H9 (cell line): ENCODE results near the gene NEK7. TPM values are rescaled to one million over a fixed set of nuclear protein-coding genes. Genes with fewer than 3 reads are reported as not detected.

ENCODE experiments used
- DNase-seq: peaks from one replicate; pipeline ENCODE4 v3.0.0-alpha.2; 2017
- H2AFZ ChIP-seq: one replicate; pipeline ENCODE4 v1.6.1; 2013; ENCODE audit warnings: mild to moderate bottlenecking, low read length, control low read depth, moderate library complexity
- H2AK5ac ChIP-seq: 2 replicates; pipeline ENCODE4 v1.6.1; 2013; ENCODE audit warnings: low read length, control low read depth, mixed read lengths; ENCODE audit not compliant: insufficient read length
- H2BK120ac ChIP-seq: one replicate; pipeline ENCODE4 v1.6.1; 2013; ENCODE audit warnings: low read depth, mild to moderate bottlenecking, low read length, control low read depth, inconsistent platforms; ENCODE audit not compliant: poor library complexity, severe bottlenecking
- H2BK12ac ChIP-seq: 2 replicates; pipeline ENCODE4 v1.6.1; 2013; ENCODE audit warnings: low read length, control low read depth, mixed read lengths, low read depth; ENCODE audit not compliant: insufficient read length
- H2BK15ac ChIP-seq: 2 replicates; pipeline ENCODE4 v1.6.1; 2013; ENCODE audit warnings: low read depth, low read length, control low read depth
- H2BK20ac ChIP-seq: one replicate; pipeline ENCODE4 v1.6.1; 2013; ENCODE audit warnings: low read depth, mild to moderate bottlenecking, low read length, control low read depth, inconsistent platforms; ENCODE audit not compliant: poor library complexity, severe bottlenecking
- H2BK5ac ChIP-seq: 2 replicates; pipeline ENCODE4 v1.6.1; 2013; ENCODE audit warnings: low read length, control low read depth, mixed read lengths; ENCODE audit not compliant: insufficient read length
- H3K14ac ChIP-seq: 2 replicates; pipeline ENCODE4 v1.6.1; 2013; ENCODE audit warnings: low read length, control low read depth; ENCODE audit not compliant: insufficient read depth
- H3K18ac ChIP-seq: 2 replicates; pipeline ENCODE4 v1.6.1; 2013; ENCODE audit warnings: low read depth, mild to moderate bottlenecking, mixed read lengths, low read length, control low read depth; ENCODE audit not compliant: insufficient read length
- H3K23ac ChIP-seq: 2 replicates; pipeline ENCODE4 v1.6.1; 2013; ENCODE audit warnings: low read length, control low read depth, mixed read lengths, low read depth; ENCODE audit not compliant: insufficient read length
- H3K23me2 ChIP-seq: 2 replicates; pipeline ENCODE4 v1.6.1; 2013; ENCODE audit warnings: low read depth, mild to moderate bottlenecking, mixed read lengths, low read length, control low read depth; ENCODE audit not compliant: insufficient read length, poor library complexity, severe bottlenecking
- H3K27ac ChIP-seq: 2 replicates; pipeline ENCODE4 v1.5.1; 2013; ENCODE audit warnings: low read length, control low read depth, mixed read lengths, low read depth; ENCODE audit not compliant: insufficient read length
- H3K27me3 ChIP-seq: 2 replicates; pipeline ENCODE4 v1.6.1; 2013; ENCODE audit warnings: low read length, control low read depth, inconsistent platforms; ENCODE audit not compliant: insufficient read depth
- H3K4ac ChIP-seq: 2 replicates; pipeline ENCODE4 v1.6.1; 2013; ENCODE audit warnings: low read depth, mild to moderate bottlenecking, control low read depth, inconsistent platforms, low read length, moderate library complexity
- H3K4me1 ChIP-seq: 2 replicates; pipeline ENCODE4 v1.6.1; 2013; ENCODE audit warnings: low read length, control low read depth, inconsistent platforms; ENCODE audit not compliant: insufficient read depth
- H3K4me2 ChIP-seq: 2 replicates; pipeline ENCODE4 v1.6.1; 2013; ENCODE audit warnings: low read length, control low read depth, mixed read lengths; ENCODE audit not compliant: insufficient read length, insufficient read depth
- H3K56ac ChIP-seq: 2 replicates; pipeline ENCODE4 v1.6.1; 2013; ENCODE audit warnings: low read depth, mild to moderate bottlenecking, mixed read lengths, low read length, control low read depth; ENCODE audit not compliant: insufficient read length
- H3K79me1 ChIP-seq: 2 replicates; pipeline ENCODE4 v1.6.1; 2013; ENCODE audit warnings: low read depth, mild to moderate bottlenecking, moderate library complexity, low read length, control low read depth, inconsistent platforms; ENCODE audit not compliant: insufficient read depth, poor library complexity, severe bottlenecking
- H3K79me2 ChIP-seq: 2 replicates; pipeline ENCODE4 v1.6.1; 2013; ENCODE audit warnings: low read length, control low read depth, inconsistent platforms; ENCODE audit not compliant: insufficient read depth
- H3K9ac ChIP-seq: 2 replicates; pipeline ENCODE4 v1.6.1; 2013; ENCODE audit warnings: low read length, control low read depth, mixed read lengths; ENCODE audit not compliant: insufficient read length; ENCODE audit errors: extremely low read depth
- H3K9me3 ChIP-seq: one replicate; pipeline ENCODE4 v1.6.1; 2013; ENCODE audit warnings: low read depth, low read length, inconsistent platforms; ENCODE audit not compliant: control insufficient read depth
- H3T11ph ChIP-seq: one replicate; pipeline ENCODE4 v1.6.1; 2013; ENCODE audit warnings: mild to moderate bottlenecking, low read length, control low read depth, inconsistent platforms
- H4K20me1 ChIP-seq: one replicate; pipeline ENCODE4 v1.6.1; 2013; ENCODE audit not compliant: control insufficient read depth, insufficient read length, insufficient read depth
- H4K5ac ChIP-seq: 2 replicates; pipeline ENCODE4 v1.6.1; 2013; ENCODE audit warnings: low read depth, mild to moderate bottlenecking, mixed read lengths, low read length, control low read depth; ENCODE audit not compliant: insufficient read length
- H4K8ac ChIP-seq: replicated peaks from 2 replicates; pipeline ENCODE4 v1.6.1; 2013; ENCODE audit warnings: low read length, control low read depth, mixed read lengths, low read depth; ENCODE audit not compliant: insufficient read length
- H4K91ac ChIP-seq: 2 replicates; pipeline ENCODE4 v1.6.1; 2013; ENCODE audit warnings: low read depth, mild to moderate bottlenecking, moderate library complexity, mixed read lengths, low read length, control low read depth; ENCODE audit not compliant: insufficient read length
- H3K27ac Mint-ChIP-seq, 3 experiments: 2 replicates in 2 of 3; 3 replicates in 1 of 3; pipeline ENCODE4 v1.8.0; 2020 to 2021; ENCODE audit warnings: mixed read lengths in 3 of 3, mild to moderate bottlenecking in 1 of 3, moderate library complexity in 1 of 3
- H3K27me3 Mint-ChIP-seq: 2 replicates; pipeline ENCODE4 v1.8.0; 2021; ENCODE audit warnings: low read depth, mild to moderate bottlenecking, moderate library complexity, mixed read lengths
- H3K36me3 Mint-ChIP-seq, 3 experiments: 2 replicates in 2 of 3; 3 replicates in 1 of 3; pipeline ENCODE4 v1.8.0; 2020 to 2021; ENCODE audit warnings: low read depth in 3 of 3, mixed read lengths in 3 of 3; ENCODE audit not compliant: insufficient read depth in 1 of 3
- H3K4me1 Mint-ChIP-seq, 2 experiments: 2 replicates each; pipeline ENCODE4 v1.8.0; 2020; ENCODE audit warnings: mixed read lengths in 2 of 2
- H3K4me3 Mint-ChIP-seq, 2 experiments: 2 replicates in 1 of 2; 3 replicates in 1 of 2; pipeline ENCODE4 v1.8.0; 2020 to 2021; ENCODE audit warnings: mild to moderate bottlenecking in 2 of 2, mixed read lengths in 2 of 2, moderate library complexity in 1 of 2
- H3K9me3 Mint-ChIP-seq, 2 experiments: 2 replicates in 1 of 2; 3 replicates in 1 of 2; pipeline ENCODE4 v1.8.0; 2020; ENCODE audit warnings: mild to moderate bottlenecking in 2 of 2, mixed read lengths in 2 of 2, moderate library complexity in 1 of 2
- CTCF ChIP-seq: fragments of 200-600 bp; sonication (generic); conservative IDR thresholded peaks from 3 replicates; pipeline ENCODE4 v1.8.0; 2021; ENCODE audit warnings: antibody characterized with exemption, mild to moderate bottlenecking
- WGBS: extraction: QIAGEN DNeasy Blood & Tissue Kit; methylation state at CpG from one replicate; pipeline ENCODE4 v1.1.7; 2013; ENCODE audit warnings: missing lambda C conversion rate, low lambda C conversion rate, mixed read lengths; ENCODE audit not compliant: insufficient read length; ENCODE audit errors: extremely low coverage; 5-methylcytosine and 5-hydroxymethylcytosine counted together
- total RNA-seq: library from RNA; stranded (reverse); gene quantifications from 2 replicates; pipeline ENCODE4 v1.2.1, GENCODE V29; 2021

NEK7 gene
- total RNA-seq, 1 experiment from 2014 or later: 9.6 TPM

- peak overlapping the region in 1 of 3 experiments; percentile 20; a peak in 2 of 7 replicates for H3K27ac Mint-ChIP-seq
- WGBS: no CpG with 5 or more reads among the region's 5 CpGs
- H3K4me1 ChIP-seq: peaks cover 3% of the 10 kb centered on the region
Observed at GRCh38 chr1:198165927-198166647, 9.3 kb downstream of the NEK7 start.

More at GRCh38 chr1:198165927-198166647, 9.3 kb downstream of the NEK7 start:
- H4K91ac ChIP-seq: no peak overlapping the region
- no peak overlapping the region for H2BK12ac ChIP-seq
- no peak for TF ChIP-seq CTCF
- H3K27me3 Mint-ChIP-seq: no peaks in the 10 kb centered on the region
- no peaks in the 10 kb centered on the region for H3K36me3 Mint-ChIP-seq
- H3K23ac ChIP-seq: no peak overlapping the region
- no peak overlapping the region for H2BK20ac ChIP-seq
- no peak overlapping the region for H3T11ph ChIP-seq
- no peak overlapping the region for H3K4me2 ChIP-seq
- H3K14ac ChIP-seq: no peak overlapping the region
- H2BK120ac ChIP-seq: no peak overlapping the region
- no peaks in the 10 kb centered on the region for H3K23me2 ChIP-seq
- no peaks in the 10 kb centered on the region for H4K20me1 ChIP-seq
- no peak overlapping the region for H4K5ac ChIP-seq
- no peaks in the 10 kb centered on the region for H3K9me3 ChIP-seq
- peaks cover 17 to 36% of the 10 kb centered on the region in 2 experiments for H3K4me1 Mint-ChIP-seq
- peaks cover 8% of the 10 kb centered on the region for H3K79me2 ChIP-seq
- H3K4me3 Mint-ChIP-seq: no peak overlapping the region
- no peak overlapping the region for H2AK5ac ChIP-seq
- DNase-seq: no peak
- H2BK15ac ChIP-seq: no peak overlapping the region
- H3K79me1 ChIP-seq: peaks cover 3% of the 10 kb centered on the region
- H3K9me3 Mint-ChIP-seq: no peaks in the 10 kb centered on the region
- no peak overlapping the region for H3K18ac ChIP-seq
- no peak overlapping the region for H3K56ac ChIP-seq
- no peak overlapping the region for H4K8ac ChIP-seq
- no peak overlapping the region for H3K9ac ChIP-seq
- no peaks in the 10 kb centered on the region for H3K27me3 ChIP-seq
- H3K27ac ChIP-seq: no peak overlapping the region
- no peak overlapping the region for H2AFZ ChIP-seq
- no peak overlapping the region for H2BK5ac ChIP-seq
- no peak overlapping the region for H3K4ac ChIP-seq
